ENCODE results near the gene COX7B. TPM values are rescaled to one million over a fixed set of nuclear protein-coding genes. Genes with fewer than 3 reads are reported as not detected.

COX7B gene
- total and polyA plus RNA-seq, 2 of the 8 experiments (the other 6 are each of a cell fraction or from before 2014, with no cell fraction given), result 268 to 974 TPM

DNA sequence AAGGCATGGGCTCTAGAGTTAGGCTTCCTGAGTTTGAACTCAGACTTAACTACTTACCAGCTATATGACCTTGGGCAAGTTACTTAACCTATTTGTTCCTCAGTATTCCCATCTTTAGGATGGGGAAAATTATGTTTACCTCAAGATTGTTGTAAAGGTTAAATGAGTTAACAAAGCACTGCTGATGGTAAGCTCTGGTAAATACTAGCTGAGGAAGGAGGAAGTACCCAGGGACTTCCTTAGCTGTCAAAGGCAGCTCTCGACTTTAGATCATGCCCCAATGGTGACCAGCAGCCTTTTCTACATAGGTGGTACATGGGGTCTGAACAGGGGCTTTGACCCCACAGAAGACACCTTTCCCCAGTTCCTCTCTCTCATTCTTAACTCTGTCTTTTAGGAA is 31.3 kb downstream of the COX7B start (continued):
- TF ChIP-seq EP300 (IDR thresholded peaks at IDR 0.05; ENCODE audit: borderline replicate concordance in 1 of 2, low read depth in 2 of 2, low read length in 2 of 2), result no peak
- TF ChIP-seq POLR2AphosphoS5 (IDR thresholded peaks at IDR 0.05; ENCODE audit: low read depth, low read length), result no peak
- TF ChIP-seq PHF8 (conservative IDR thresholded peaks at IDR 0.05; ENCODE audit: low read depth, low read length), result no peak
- no peak for TF ChIP-seq SP2 (IDR thresholded peaks at IDR 0.05; ENCODE audit: low read length)
